ENCODE results near the gene IL1RAP. TPM values are rescaled to one million over a fixed set of nuclear protein-coding genes. Genes with fewer than 3 reads are reported as not detected.

IL1RAP gene
- total RNA-seq, 2 experiments from 2014 or later, result 10.3 to 11.6 TPM

GRCh38 chr3:190545191-190545590 lies 31.3 kb downstream of the IL1RAP start:
- ChIA-PET CTCF (interaction anchor here (0.8 kb wide), 1 partner anchor 11 kb away, joined by 3 read pairs; no protein-coding TSS in a partner anchor), POLR2A (no interaction called here)
- no peak overlapping the region for H3K27ac Mint-ChIP-seq

GRCh38 chr3:190546881-190547510 lies 33.1 kb downstream of the IL1RAP start:
- Mint-ChIP-seq H3K27ac (no peak overlapping the region), H3K4me3 (no peak overlapping the region), H3K4me1 (ENCODE audit: low read depth) (no peaks in the 10 kb centered on the region), H3K27me3 (ENCODE audit: low read depth) (no peaks in the 10 kb centered on the region), H3K9me3 (ENCODE audit: insufficient read depth) (no peaks in the 10 kb centered on the region), H3K36me3 (ENCODE audit: low read depth) (peaks cover 3% of the 10 kb centered on the region)
- no peak for ATAC-seq
- ChIA-PET POLR2A (no interaction called here), CTCF (interaction anchor here (0.6 kb wide), 1 partner anchor 100 kb away, joined by 3 read pairs; no protein-coding TSS in a partner anchor)
- DNase-seq, result no peak

More at GRCh38 chr3:190545191-190545590, 31.3 kb downstream of the IL1RAP start:
- Mint-ChIP-seq H3K4me1 (ENCODE audit: low read depth) (no peaks in the 10 kb centered on the region), H3K4me3 (no peak overlapping the region), H3K9me3 (ENCODE audit: insufficient read depth) (no peaks in the 10 kb centered on the region), H3K27me3 (ENCODE audit: low read depth) (no peaks in the 10 kb centered on the region), H3K36me3 (ENCODE audit: low read depth) (peaks cover under 1% of the 10 kb centered on the region)
- ATAC-seq (no peak), DNase-seq (no peak)

DNA sequence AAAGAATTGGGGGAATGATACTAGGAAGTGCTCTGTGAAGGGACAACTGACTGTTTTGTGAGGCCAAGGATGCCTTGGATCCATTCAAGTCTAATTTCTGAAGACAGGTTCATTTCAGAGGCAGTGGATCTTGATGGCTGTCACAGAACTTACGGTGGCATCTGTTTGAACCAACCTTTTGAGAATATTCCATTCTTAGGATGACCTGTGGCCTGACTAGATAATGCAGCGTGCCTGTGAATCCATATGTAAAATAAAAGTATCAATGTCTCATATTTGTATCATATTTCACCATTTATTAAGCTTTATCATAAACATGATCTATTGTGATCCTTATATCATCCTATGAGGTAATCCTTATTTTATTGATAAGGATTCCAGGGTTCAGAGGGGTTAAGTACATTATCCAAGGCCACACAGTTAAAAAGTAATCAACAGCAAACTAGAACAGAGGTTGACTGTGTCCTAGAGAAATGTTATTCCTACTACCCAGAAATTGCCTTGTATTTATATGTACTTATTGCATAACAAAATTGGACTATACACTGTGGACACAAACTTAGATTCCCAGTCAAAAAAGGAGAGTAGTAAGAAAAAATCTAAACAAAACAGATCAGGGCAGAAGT lies 34.3 kb downstream of the IL1RAP start:
- no peak overlapping the region for H3K4me3 Mint-ChIP-seq
- CTCF ChIA-PET, result no interaction called here

DNA sequence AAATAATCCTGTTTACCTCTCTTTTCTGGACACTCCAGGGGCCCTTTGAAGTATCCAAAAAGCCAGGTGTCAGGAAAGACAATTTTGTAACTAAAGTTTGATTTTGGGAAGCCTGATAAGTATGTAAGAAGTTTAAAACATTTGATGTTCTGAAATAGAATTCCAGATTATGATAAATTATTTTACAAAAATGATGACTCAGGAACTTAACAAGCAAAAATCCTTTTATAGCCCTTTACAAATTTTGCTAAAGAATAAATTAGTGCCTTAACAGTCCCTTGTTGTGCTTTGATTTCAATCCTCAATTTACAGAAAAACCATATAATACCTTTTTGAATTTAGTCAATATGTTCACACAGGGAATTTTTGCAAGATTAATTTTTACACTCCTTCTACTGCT lies 38.1 kb downstream of the IL1RAP start:
- ChIA-PET CTCF (no interaction called here), POLR2A (no interaction called here)
- Mint-ChIP-seq H3K36me3 (ENCODE audit: low read depth) (peaks cover 16% of the 10 kb centered on the region), H3K27ac (no peak overlapping the region), H3K9me3 (ENCODE audit: insufficient read depth) (no peaks in the 10 kb centered on the region), H3K4me3 (no peak overlapping the region), H3K27me3 (ENCODE audit: low read depth) (no peaks in the 10 kb centered on the region), H3K4me1 (ENCODE audit: low read depth) (no peaks in the 10 kb centered on the region)
- no peak for DNase-seq
- ATAC-seq, result no peak

More for the DNA sequence above, 34.3 kb downstream of the IL1RAP start:
- ATAC-seq (no peak), DNase-seq (no peak)
- POLR2A ChIA-PET, result no interaction called here
- H3K36me3 Mint-ChIP-seq (ENCODE audit: low read depth), result peaks cover 6% of the 10 kb centered on the region
- H3K27ac Mint-ChIP-seq, result no peak overlapping the region
- H3K4me1 Mint-ChIP-seq (ENCODE audit: low read depth), result no peaks in the 10 kb centered on the region
- H3K9me3 Mint-ChIP-seq (ENCODE audit: insufficient read depth), result no peaks in the 10 kb centered on the region
- H3K27me3 Mint-ChIP-seq (ENCODE audit: low read depth), result no peaks in the 10 kb centered on the region

DNA sequence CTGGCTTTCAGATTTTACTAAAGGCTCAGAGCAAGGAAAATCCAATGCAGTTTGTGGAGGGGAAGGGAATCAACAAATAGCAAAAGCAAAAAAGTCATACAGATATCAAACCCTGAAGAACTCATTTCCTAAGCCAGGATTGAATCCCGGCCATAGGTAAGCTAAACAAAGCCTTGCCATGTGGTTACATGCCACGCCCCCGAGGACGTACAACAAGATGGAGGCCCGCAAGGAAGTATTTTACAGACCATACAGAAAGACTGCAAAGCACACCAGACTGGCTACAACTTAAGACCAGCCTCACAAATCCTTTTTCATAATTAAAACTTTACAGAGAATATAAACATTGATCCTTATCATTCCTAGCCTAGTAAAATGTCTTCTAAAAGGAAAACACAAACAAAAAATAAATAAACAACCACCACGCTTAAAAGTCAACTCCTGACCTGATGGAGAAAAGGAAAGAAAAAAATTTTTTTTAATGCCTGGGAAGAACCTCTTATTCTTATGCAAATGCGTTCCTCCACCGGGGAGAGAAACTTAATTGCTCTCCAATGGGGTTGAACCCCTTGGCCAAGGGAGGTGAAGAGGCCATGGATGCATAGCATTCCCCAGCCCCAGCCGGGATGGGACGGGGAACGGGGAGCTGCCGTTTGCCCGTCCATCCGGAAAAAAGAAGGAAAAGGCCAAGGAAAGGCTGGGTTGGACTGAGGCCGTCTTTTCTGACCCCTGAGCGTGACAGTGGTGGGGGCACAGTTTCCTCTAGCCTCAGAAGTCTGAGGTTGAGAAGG lies 39.3 kb downstream of the IL1RAP start:
- H3K4me1 Mint-ChIP-seq (ENCODE audit: low read depth), result peaks cover 1% of the 10 kb centered on the region
- DNase-seq (no peak), ATAC-seq (no peak)
- no peak overlapping the region for H3K27ac Mint-ChIP-seq
- H3K36me3 Mint-ChIP-seq (ENCODE audit: low read depth), result peaks cover 22% of the 10 kb centered on the region
- ChIA-PET POLR2A (no interaction called here), CTCF (no interaction called here)
- H3K9me3 Mint-ChIP-seq (ENCODE audit: insufficient read depth), result no peaks in the 10 kb centered on the region
- H3K4me3 Mint-ChIP-seq, result no peak overlapping the region
- no peaks in the 10 kb centered on the region for H3K27me3 Mint-ChIP-seq (ENCODE audit: low read depth)

- Mint-ChIP-seq H3K9me3 (ENCODE audit: insufficient read depth) (peaks cover 9% of the 10 kb centered on the region), H3K27ac (no peak overlapping the region), H3K4me1 (ENCODE audit: low read depth) (peaks cover 4% of the 10 kb centered on the region), H3K36me3 (ENCODE audit: low read depth) (peaks cover 29% of the 10 kb centered on the region), H3K4me3 (no peak overlapping the region), H3K27me3 (ENCODE audit: low read depth) (no peaks in the 10 kb centered on the region)
- no peak for DNase-seq
- ChIA-PET CTCF (no interaction called here), POLR2A (no interaction called here)
- no peak for ATAC-seq
Measured at GRCh38 chr3:190554197-190554596, 40.3 kb downstream of the IL1RAP start.

DNA sequence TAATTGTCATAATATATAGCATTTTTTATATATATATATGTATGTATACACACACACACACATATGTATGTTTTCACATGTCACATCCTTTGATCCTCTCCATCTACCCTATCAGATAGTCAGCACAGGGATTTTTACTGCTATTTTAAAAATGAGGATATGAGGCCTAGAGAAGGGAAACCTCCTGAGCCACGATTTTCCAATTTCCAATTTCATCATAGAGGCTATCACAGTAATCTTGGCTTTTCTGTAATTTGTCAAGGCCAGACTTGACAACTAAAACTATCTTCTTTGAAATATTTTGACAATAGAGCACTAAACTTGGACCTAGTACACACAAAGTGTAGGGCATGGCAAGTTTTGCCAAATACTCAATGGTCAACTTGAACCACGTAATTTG lies 42.5 kb downstream of the IL1RAP start:
- H3K9me3 Mint-ChIP-seq (ENCODE audit: insufficient read depth), result peaks cover 17% of the 10 kb centered on the region
- H3K4me1 Mint-ChIP-seq (ENCODE audit: low read depth), result peaks cover 4% of the 10 kb centered on the region
- H3K4me3 Mint-ChIP-seq, result no peak overlapping the region
- ATAC-seq (no peak), DNase-seq (no peak)
- H3K27ac Mint-ChIP-seq, result no peak overlapping the region
- POLR2A ChIA-PET, result no interaction called here
- CTCF ChIA-PET, result interaction anchor here (1.4 kb wide), 1 partner anchor 43 kb away, joined by 4 read pairs; the partner anchor contains the start of gene IL1RAP
- H3K36me3 Mint-ChIP-seq (ENCODE audit: low read depth), result peaks cover 38% of the 10 kb centered on the region
- H3K27me3 Mint-ChIP-seq (ENCODE audit: low read depth), result no peaks in the 10 kb centered on the region

GRCh38 chr3:190557296-190557695 lies 43.4 kb downstream of the IL1RAP start:
- POLR2A ChIA-PET, result no interaction called here
- Mint-ChIP-seq H3K9me3 (ENCODE audit: insufficient read depth) (peaks cover 17% of the 10 kb centered on the region), H3K36me3 (ENCODE audit: low read depth) (peaks cover 38% of the 10 kb centered on the region), H3K27ac (no peak overlapping the region), H3K4me3 (no peak overlapping the region), H3K27me3 (ENCODE audit: low read depth) (no peaks in the 10 kb centered on the region), H3K4me1 (ENCODE audit: low read depth) (peaks cover 4% of the 10 kb centered on the region)
- no peak for ATAC-seq
- CTCF ChIA-PET, result interaction anchor here (1.2 to 1.4 kb wide), 2 partner anchors 10 to 44 kb away, joined by 3 to 4 read pairs; partner anchors contain the start of gene IL1RAP
- no peak for DNase-seq

DNA sequence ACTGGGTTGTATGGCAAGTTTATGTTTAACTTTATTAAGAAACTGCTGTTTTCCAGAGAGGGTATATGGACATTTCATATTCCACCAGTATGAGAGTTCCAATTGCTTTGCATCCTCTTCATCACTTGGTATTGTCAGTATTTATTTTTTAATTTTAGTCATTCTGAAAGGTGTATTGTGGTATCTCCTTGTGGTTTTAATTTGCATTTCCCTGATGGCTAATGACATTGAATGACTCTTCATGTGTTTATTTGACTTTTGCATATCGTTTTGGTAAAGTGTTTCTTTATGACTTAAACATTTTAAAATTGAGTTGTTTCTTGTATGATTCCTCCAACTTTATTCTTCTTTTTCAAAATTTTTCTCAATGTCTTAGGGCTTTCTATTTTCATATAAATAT lies 44.4 kb downstream of the IL1RAP start:
- H3K4me3 Mint-ChIP-seq, result no peak overlapping the region
- ATAC-seq (no peak), DNase-seq (no peak)
- H3K36me3 Mint-ChIP-seq (ENCODE audit: low read depth), result peaks cover 38% of the 10 kb centered on the region
- CTCF ChIA-PET, result no interaction called here
- H3K27ac Mint-ChIP-seq, result no peak overlapping the region
- peaks cover 17% of the 10 kb centered on the region for H3K9me3 Mint-ChIP-seq (ENCODE audit: insufficient read depth)
- H3K4me1 Mint-ChIP-seq (ENCODE audit: low read depth), result peaks cover 12% of the 10 kb centered on the region
- no peaks in the 10 kb centered on the region for H3K27me3 Mint-ChIP-seq (ENCODE audit: low read depth)
- POLR2A ChIA-PET, result no interaction called here

DNA sequence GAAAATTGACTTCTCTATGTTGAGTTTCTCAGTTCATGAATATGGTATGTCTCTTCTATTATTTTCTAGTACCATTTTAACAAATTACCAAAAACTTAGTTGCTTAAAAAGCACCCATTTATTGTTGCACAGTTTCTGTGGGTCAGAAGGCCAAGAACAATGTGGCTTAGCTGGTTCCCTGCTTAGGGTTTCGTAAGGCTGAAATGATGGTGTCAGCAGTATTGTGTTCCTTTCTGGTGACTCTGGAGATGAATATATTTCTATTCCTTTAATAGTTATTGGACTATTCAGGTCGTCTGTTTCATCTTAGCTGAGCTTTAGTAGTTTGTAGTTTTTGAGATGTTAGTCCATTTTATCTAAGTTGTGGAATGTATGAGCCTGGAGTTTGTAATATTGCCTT lies 44.9 kb downstream of the IL1RAP start:
- ChIA-PET CTCF (no interaction called here), POLR2A (no interaction called here)
- Mint-ChIP-seq H3K9me3 (ENCODE audit: insufficient read depth) (peaks cover 17% of the 10 kb centered on the region), H3K27me3 (ENCODE audit: low read depth) (no peaks in the 10 kb centered on the region), H3K4me1 (ENCODE audit: low read depth) (peaks cover 16% of the 10 kb centered on the region), H3K36me3 (ENCODE audit: low read depth) (peaks cover 38% of the 10 kb centered on the region), H3K27ac (no peak overlapping the region), H3K4me3 (no peak overlapping the region)
- DNase-seq, result no peak
- ATAC-seq, result no peak

GRCh38 chr3:190560013-190560895 lies 46.4 kb downstream of the IL1RAP start:
- Mint-ChIP-seq H3K36me3 (ENCODE audit: low read depth) (peaks cover 41% of the 10 kb centered on the region), H3K9me3 (ENCODE audit: insufficient read depth) (peaks cover 17% of the 10 kb centered on the region), H3K4me3 (no peak overlapping the region), H3K27me3 (ENCODE audit: low read depth) (no peaks in the 10 kb centered on the region), H3K27ac (no peak overlapping the region), H3K4me1 (ENCODE audit: low read depth) (peaks cover 20% of the 10 kb centered on the region)
- CTCF ChIA-PET, result no interaction called here
- POLR2A ChIA-PET, result no interaction called here
- ATAC-seq (no peak), DNase-seq (no peak)

Measured in activated CD8-positive, alpha-beta T cell treated with anti-CD3 and anti-CD28 coated beads, Interleukin-2, amount 10 ng/mL, durations not matched to agents 7 days and 5 days (primary cell).